HG03432 (cell line): Measurements from ENCODE around the gene ZNF697.

Source experiments
- ATAC-seq: cut with Tn5 transposase; IDR thresholded peaks from one replicate; pipeline ENCODE4 v1.9.1; 2021; ENCODE audit warnings: mild to moderate bottlenecking, moderate library complexity; ENCODE audit not compliant: unreplicated experiment

ZNF697 gene

DNA sequence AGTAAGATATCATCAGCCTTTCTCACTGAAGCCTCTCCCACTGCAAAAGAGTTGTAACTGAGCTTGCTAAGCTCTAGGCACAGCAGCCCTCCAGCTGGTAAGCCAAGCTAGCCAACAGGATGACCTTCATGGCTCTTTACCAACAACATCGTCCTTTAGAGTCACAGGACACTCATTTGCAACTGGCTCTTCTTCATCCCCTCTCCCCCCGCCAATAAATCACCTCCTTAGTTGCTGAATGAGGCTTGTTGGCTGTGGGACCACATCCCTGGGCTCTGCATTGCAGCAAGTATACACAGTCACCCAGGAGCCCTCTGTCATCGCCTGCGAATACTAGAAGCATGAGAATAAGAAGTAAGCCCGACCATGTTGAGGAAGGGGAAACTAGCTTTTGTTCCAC, 16.0 kb upstream of the ZNF697 start:
- no peak for ATAC-seq

DNA sequence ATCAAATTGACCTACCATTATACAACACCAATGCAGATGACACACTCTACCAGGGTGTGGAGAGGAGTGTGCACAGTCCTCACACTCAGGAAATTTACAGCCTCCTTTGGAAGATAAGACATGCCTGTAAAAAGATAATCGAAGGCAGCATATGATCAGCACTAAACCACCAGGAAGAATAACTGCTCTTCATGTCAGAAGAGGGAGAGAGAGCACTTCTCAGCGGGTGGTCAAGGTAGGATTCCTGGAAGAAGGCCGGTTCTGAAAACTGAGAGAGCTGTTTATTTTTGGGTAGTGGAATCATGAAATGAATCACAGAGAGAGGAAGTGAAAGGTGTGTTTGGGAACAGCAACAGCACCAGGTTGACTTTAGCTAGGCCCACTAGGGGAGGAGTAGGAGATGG, 14.0 kb upstream of the ZNF697 start:
- peak; percentile 85 for ATAC-seq

DNA sequence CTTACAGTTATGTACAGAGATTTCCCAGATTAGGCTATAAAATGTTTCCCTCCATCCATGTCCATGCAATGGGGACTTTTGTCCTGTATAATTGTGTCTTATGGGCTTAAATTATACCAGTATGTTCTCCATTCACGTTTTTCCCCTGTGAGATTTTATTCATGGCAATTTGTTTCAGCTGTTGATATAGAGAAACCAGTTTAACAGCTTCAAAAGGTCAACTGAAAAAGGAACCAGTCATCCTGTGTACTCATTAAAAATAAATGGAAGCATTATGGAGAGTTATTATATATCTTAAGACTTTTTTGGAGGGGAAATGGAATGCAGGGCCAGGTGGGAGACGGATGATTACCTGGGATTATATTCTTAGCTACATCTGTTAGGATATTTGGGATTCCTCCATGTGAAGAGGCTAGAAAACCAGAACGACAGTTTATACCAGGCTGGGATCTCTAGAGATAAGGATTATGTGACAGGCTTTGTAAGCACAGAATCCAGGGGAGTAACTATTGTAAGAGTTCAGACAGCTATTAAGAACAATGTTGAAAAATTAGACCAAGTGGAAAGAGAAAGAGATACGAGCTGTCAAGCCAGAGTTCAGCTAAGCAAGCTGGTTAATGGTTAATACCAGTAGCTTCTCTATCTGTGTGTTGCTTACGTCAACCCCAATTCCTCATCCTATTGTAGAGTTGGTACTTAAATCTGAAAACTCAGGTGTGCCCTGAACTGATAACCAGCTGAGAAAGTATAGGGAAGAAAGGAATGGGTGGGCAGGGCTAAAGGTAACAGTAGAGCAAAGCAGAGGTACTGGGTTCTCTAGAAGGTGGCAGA, 12.4 kb upstream of the ZNF697 start:
- peak; percentile 53 for ATAC-seq

DNA sequence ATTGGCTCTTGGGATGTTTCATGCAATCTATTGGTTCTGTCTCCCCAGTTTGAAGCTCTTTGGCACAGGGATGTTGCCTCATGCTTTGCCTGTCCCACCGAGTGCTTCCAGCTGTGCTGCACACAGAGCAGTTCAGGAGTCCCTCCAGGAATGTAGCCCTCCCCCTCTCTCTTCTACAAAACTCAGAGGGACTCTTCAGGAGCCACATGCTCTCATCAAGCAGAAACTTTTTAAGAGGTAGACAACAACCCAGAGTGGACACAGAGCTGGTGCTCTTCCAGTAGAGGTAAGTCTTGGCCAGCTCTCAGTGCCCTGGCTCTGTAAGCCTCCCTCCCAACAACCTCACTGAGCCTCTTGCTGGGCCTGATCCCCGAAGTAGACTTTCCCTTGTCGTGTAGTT, 11.6 kb upstream of the ZNF697 start:
- no peak for ATAC-seq

DNA sequence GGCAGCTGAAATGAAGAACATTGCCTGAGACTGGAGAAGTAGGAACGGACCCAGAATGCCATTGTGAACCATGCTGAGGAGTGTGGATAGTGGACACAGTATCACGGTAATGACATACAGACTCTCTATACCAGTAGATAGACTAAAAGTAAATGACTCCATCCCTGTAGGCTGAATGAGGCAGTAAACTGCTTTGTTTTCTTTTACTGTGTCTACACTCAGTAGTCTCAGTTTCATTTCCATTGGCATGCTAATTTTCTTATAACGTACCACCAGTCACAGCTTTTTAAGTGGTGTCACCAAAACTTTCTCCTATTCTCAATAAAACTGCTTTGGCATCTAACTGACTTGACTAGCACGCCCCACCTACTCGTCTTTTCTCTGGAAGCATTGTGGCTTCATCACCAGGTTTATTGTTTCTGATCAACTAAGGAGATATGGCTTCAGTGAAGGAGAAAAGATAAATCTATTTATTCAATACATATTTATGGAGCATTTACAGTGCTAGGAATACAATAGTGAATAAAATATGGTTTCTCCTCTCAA, 8.4 kb upstream of the ZNF697 start:
- peak; percentile 58 for ATAC-seq

DNA sequence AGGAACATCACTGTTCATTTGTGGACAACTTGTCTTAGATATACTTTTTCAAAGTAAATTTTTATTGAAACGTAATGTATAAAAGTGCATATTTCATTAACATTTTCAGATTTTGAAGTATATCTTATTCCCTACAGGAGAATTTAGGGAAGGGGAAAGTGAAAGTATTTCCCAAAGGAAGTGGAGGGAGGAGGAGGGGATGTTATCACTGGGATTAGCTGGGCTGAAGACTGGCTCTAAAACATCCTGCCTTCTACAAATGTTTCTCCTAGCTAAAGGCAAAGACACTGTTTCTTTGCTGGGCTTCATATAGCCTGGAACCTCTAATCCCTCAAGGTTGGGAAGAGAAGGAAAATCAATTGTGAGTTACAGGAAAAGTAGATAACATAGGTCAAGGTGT, 7.1 kb upstream of the ZNF697 start:
- no peak for ATAC-seq

DNA sequence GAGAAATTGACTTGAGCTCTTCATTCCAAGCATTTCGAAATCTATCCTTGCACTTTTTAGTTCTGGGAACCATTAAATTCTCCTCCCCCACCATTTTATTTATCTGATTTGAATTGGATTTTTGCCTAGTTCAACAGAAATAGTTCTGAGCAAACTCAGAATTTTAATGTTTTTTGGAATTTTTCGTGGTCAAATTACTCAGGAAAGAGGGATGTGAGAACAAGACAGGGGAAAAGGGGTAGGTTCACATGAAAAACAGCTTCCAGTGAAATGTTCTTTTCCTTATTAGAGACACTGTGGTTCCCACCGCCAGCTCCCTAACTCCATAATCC, 5.7 kb upstream of the ZNF697 start:
- no peak for ATAC-seq

DNA sequence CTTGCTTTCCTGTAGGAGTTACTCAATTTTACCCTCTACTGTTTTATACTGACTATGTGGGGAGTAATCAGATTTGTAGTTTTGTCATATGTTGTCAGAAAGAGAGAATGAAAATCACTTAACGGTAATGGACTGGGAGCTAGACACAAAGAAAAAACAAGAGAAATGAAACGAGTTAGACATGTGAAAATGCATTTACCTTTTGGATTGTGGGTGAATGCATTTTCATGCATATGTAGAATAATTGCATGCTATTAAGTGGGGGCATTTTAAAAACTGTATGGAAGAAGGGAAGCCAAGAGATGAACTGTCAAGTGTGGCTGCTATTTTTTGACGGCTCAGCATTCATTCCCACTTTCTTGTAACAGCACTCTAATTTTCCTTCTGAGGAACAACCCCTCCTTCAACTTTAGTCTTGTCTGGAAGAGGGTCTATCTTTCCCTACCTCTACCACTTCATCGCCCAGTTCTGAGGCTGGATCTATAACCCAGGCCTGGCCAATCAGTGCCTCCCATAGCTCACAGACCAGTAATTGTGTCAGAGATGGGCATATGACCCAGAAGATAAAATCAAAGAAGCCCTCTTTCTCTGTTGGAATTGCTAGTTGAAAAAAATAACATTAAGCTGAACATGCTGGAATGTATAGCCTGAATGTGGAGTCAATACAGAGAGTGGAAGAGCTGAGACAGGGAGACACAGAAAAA, 5.2 kb upstream of the ZNF697 start:
- no peak for ATAC-seq

DNA sequence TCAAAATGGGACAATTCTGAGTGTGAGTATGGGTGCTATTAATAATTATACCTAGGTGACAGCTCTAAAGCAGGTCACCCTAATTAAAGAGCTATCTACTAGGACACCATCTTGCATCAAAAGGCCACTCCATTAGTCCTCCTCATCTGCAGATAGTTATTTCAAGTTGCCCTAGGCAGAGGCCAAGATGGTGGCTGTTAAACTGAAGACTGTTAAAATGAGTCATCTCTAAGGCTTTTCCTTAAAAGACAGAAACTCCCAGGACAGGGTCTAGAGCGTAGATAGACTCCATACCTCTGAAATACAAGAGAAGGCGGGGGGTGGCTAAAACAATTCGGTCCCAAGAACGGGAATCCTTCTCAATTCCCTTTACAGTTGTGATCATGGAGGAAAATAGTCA, 4.5 kb upstream of the ZNF697 start:
- no peak for ATAC-seq

DNA sequence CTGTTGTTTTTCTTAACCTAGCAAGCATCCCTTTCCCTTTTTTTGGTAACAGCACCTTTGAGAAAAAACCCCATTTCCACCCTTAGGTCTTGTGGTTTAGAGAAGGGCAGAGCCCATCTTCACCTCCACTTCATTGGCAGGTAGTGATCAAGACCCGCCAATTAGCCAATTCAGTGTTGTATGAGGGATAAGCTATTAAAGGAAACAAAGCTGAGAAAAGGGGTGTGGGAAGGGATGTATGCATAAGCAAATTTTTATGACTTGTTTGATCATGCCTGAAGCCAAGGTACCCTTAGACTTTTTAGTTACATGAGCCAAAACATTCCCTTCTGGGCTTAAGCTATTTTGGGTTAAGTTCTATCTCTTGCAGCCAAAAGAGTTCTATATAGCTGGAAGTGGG, 3.6 kb upstream of the ZNF697 start:
- ATAC-seq: no peak

DNA sequence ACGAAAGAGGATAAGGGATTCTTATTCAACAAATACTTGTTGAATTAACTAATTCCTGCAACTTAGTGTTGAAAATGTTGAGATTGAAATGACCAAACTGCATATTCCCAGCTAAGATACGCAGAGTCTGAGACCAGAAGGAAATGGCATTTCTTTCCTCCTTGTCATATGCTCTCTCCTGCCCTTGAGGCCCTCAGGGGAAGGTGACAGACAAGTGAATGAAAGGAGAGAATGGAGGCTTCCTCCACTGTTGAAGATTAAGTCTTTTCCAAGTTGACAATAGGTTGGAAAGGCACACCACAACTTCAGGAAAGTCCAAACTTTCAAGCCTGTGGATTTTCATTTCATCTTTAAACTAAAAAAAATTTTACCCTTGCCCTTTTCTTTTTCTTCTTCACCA, 3.1 kb upstream of the ZNF697 start:
- ATAC-seq: no peak

DNA sequence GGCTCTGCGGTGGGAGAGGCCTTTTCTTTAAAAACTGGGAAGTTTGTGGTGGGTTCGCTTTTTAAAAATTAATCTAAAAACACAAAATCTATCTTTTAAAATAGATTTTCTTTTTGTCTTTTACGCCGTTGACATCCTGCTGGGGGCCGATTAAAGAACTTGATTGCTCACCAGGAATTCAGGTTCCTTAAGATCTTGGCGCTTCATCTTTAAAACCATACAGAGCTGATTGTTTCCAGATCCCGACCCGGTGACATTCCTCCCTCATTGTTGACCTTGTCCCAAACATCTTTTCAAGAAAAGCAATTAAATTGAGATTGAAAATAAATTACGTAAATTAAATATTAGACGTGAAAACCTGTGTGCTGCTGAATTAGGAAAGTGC, 546 bp upstream of the ZNF697 start:
- no peak for ATAC-seq

DNA sequence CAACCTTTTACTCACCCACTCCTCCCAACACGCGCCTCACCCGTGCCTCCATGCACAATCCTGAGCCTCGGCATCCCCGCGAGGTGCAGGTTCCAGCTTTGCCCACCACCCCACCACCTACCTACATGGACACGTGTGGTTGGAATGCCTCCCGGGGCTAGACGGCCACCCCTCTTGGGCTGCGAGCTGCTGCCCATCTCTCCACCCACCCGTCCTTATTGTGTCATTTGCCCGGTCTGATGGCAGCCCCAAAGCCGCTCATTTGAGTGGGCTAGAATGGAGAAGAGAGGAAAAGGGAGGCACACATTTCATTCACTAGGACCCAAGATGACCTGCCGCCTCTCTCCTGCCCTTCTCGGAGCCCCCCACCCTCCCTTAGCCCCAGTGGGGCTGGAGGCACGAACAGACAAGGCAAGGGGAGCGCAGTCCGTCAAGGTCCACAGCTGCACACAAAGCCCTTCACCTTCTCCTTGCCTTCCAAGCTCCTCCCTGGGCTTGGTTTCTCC, 785 bp downstream of the ZNF697 start:
- no peak for ATAC-seq

DNA sequence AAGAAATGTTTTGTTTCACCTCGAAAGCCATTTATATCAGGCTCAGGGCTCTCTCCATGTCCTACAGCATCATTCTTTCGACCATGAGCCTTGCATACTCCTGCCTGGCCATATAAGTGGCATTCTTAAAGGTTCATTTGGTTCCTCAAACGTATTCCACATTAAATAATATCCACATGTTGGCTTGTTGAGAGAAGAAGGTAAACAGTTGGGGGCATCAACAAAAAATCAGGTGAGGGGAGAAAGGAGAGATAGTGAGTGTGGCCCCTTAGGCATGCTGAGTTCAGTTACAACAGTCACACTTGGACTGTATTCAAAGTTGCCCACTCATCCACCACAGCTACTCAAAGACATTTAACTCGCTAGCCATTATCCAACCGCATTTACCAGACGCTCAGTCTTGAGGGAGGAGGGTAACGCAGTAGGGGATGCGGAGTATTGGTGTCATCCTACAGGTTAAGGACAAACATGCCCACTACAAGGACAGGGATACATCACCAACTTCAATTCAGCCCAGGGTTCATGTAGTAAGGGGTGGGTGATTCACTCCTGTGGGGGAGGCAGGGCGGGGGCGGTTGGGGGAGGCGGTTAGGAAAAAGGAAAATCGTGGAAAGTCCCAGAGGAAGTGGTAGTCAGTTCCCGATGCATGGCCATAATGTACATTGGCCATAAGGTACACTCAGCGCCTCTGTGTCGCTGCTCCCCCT, 1.4 kb downstream of the ZNF697 start:
- ATAC-seq: no peak

DNA sequence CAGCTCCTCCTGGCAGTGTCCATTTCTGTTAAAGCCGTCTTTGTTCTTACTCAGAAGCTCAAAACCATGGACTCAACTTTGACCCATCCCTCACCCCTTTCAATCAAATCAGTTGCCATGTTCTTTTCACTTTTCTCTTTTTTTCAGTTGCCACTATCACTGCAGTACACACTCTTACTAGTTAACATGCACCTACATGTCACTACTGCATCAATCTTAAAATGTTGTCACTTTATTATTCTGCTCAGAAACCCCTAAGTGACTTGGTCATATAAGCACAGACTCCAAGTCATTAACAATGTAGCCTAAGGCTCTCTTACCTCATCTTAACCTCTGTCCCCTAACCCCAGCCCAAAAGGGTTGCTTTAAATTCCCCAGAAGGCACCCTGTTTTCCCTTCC, 9.0 kb downstream of the ZNF697 start:
- no peak for ATAC-seq

DNA sequence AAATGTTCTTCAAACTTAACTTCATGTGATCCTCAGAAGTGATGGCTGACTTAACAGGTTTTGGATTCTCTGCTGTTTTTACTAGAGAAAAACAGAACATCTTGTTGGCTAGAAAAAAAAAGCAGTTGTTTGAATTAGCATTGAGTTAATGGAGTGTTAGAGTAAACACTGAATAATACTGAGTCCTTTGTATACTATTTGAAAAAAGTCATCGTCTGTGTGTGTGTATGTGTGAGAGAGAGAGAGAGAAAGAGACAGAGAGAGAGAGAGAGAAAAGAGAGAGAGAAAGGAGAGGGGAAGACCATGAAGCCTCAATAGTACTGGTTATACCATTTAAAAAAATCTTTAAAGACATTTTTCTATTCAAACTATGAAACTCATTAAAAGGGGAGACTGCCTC, 10.4 kb downstream of the ZNF697 start:
- ATAC-seq: no peak

DNA sequence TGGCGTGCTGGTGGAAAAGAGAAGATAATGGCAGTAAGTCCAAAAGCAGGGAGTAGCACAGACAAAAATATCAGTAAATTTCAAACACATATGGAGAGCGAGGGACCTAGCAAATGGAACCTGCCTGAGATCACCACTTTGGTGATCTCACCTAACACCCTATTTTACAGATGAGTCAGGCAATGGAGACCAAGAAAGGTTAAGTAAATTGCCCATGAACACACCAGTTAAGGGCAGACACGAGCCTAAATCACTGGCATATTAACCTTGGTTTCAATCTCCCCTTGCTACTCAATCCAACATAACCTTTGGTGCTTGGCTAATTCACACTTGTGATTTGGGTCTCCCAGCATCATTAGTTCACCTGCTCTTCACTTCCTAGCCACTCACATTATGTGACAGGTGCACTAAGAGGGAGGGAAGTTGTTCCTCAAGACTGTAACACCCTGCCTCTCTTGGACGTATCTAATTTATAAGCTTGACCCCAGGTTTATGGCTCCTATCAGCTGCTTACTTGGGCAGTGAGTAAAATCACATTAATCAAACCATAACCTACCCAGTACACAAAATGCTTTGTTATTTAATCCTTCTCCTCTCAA, 11.5 kb downstream of the ZNF697 start:
- ATAC-seq: no peak

DNA sequence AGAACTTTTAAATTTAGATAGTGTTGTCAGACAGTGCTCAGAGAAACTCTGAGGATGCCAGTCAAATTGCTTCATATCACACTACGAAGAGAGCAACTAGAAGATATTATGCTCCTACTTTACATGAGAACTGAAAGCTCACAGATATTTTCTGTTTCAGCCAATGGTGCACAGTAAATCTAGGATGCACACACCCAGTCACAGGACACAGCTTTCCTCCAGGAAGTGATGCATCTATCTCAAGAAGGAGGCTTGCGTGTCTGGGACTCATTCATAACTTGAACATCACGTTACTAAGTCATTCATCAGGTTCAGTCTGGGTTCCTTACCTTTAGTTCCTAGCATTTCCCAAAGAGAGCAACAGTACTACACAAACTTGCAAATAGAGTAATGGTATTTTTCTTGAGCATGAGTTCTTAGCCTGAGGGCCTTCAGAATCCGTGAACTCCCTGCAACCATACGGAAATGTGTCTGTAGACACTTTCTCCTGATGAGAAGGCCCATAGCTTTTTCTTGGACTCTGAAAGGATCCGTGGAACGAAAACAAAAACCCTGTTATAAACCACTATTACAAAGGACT, 12.2 kb downstream of the ZNF697 start:
- ATAC-seq: peak; percentile 68

DNA sequence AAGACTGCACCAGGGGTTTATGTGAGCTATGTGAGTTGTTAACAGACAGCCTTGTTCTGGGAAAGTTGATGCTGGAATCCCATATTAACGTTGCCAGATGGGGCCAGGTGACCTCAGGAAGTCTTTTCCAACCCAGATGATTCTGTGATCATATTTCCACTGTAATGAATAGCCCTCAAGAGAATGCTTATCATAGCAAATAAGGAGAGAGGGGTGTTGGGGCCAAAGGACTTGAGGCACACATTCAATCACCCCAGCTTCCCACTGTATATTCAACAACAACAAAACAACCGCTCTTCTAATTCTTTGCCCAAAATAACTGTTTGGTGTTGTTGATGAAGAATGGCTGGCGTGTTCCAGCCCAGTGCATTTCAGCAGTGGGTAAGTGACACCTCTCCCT, 14.1 kb downstream of the ZNF697 start:
- ATAC-seq: no peak

DNA sequence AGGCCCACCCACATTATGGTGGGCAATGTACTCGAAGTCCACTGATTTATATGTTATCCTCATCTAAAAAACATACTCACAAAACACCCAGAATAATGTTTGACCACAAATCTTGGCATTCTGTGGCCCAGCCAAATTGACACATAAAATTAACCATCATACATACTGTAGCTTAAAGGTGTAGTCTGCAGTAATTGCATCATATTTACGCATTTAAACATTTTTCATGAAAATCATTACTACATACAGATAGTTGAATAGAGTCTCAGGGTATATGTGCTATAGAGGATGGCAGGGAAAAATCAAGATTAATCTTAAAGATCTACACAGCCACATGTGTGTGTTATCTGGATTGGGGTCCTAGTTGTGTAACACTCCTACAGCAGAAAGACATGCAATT, 14.5 kb downstream of the ZNF697 start:
- ATAC-seq: no peak

DNA sequence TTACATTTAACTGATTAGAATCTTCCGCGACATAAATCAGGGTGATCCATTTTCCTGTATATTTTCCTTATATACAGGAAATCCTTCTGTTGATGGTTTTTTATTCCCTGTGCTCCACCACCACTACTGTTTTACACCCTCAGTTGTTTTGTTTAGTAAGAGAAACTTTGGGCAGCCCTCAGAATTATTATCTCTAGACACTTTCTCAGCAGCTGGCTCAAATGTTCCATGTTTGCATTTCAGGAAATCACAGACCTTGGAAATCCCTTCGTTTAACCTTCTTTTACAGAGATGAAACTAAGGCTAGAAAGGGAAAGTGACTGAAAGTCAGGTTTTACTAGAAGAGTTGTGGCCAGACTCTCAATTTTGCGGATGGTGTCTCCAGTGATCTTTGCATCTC, 15.2 kb downstream of the ZNF697 start:
- ATAC-seq: no peak
